Stimulated activated CD4-positive, alpha-beta T cell treated with anti-CD3 and anti-CD28 coated beads, Interleukin-1b, Interleukin-23, amount 100 ng/mL, for 1 hour (primary cell): ENCODE measurements around the gene CARD9.
"Not testable (repeated sequence)": the region's sequence is repeated elsewhere in the genome, so short reads cannot be mapped to it uniquely, and the experiment has no call there.

Source experiments
- DNase-seq, 2 donors: peaks; one replicate each; pipeline ENCODE4 v3.0.0-alpha.2; 2020; ENCODE audit warnings: low read depth in 2 of 2

Gene CARD9

GRCh38 chr9:136322756-136323330, 50.6 kb downstream of the CARD9 start:
- no peak for DNase-seq

GRCh38 chr9:136321561-136321960, 51.9 kb downstream of the CARD9 start:
- no peak for DNase-seq

GRCh38 chr9:136320972-136321371, 52.5 kb downstream of the CARD9 start:
- not testable (repeated sequence) for DNase-seq

GRCh38 chr9:136319955-136320354, 53.5 kb downstream of the CARD9 start:
- DNase-seq: not testable (repeated sequence)

GRCh38 chr9:136319244-136319643, 54.2 kb downstream of the CARD9 start:
- DNase-seq: not testable (repeated sequence)

GRCh38 chr9:136318776-136319241, 54.7 kb downstream of the CARD9 start:
- DNase-seq: no peak

GRCh38 chr9:136318111-136318775, 55.2 kb downstream of the CARD9 start:
- DNase-seq: no peak

GRCh38 chr9:136317695-136318094, 55.8 kb downstream of the CARD9 start:
- DNase-seq: no peak

- no peak for DNase-seq
Observed at GRCh38 chr9:136316896-136317676, 56.4 kb downstream of the CARD9 start.

GRCh38 chr9:136316271-136316751, 57.2 kb downstream of the CARD9 start:
- DNase-seq: no peak

GRCh38 chr9:136314944-136315343, 58.5 kb downstream of the CARD9 start:
- no peak for DNase-seq

- no peak for DNase-seq
Observed at GRCh38 chr9:136314056-136314416, 59.4 kb downstream of the CARD9 start.
